ENCODE data around the gene CCDC102B. TPM values are rescaled to one million over a fixed set of nuclear protein-coding genes. Genes with fewer than 3 reads are reported as not detected.

CCDC102B gene
- total RNA-seq (1 to 10 TPM; 1.8 to 7.0 (median 4.2) TPM), polyA plus RNA-seq (1 to 10 TPM; 2.3 to 5.2 TPM)
- long read RNA-seq, donor 1, partial matches to known transcripts, result 0 of 6 reads
- long read RNA-seq, donor 1, other reads (novel, unspliced or antisense), result 1 of 6 reads
- long read RNA-seq, donor 2, partial matches to known transcripts, result 0 of 2 reads
- long read RNA-seq, donor 2, other reads (novel, unspliced or antisense), result 0 of 2 reads
- long read RNA-seq, donor 3, partial matches to known transcripts, result 0 of 2 reads
- long read RNA-seq, donor 3, other reads (novel, unspliced or antisense), result 2 of 2 reads

GRCh38 chr18:68797871-68798270, at the start of gene CCDC102B:
Gene CCDC102B, plus strand, starts transcription at chr18:68798080. Its CDS starts 38,684 bp downstream, at chr18:68836764.
- H3K4me3 ChIP-seq, result no peak within 1 kb of the TSS

GRCh38 chr18:68757126-68757525, 40.8 kb upstream of the CCDC102B start:
- H3K4me1 ChIP-seq (ENCODE audit: insufficient read depth), result no peaks in the 10 kb centered on the region
- no peak for DNase-seq
- no peak overlapping the region for H3K4me3 ChIP-seq
- WGBS, 3 donors, result 8 to 19% (median 13%) methylated on average over 1 of the region's 1 CpG
- no peaks in the 10 kb centered on the region for H3K9me3 ChIP-seq
- H3K36me3 ChIP-seq, result no peaks in the 10 kb centered on the region
- intact Hi-C loops (cut with DNase I), result no loop called here
- H3K27ac ChIP-seq, result no peak overlapping the region
- TF ChIP-seq CTCF (IDR thresholded peaks at IDR 0.05) (no peak), POLR2A (IDR thresholded peaks at IDR 0.05) (no peak), EP300 (IDR thresholded peaks at IDR 0.05) (no peak)
- H3K27me3 ChIP-seq, result no peaks in the 10 kb centered on the region

More at GRCh38 chr18:68797871-68798270, at the start of gene CCDC102B:
- Histone ChIP-seq H3K4me1 (ENCODE audit: insufficient read depth) (no peaks in the 10 kb centered on the region), H3K27me3 (no peaks in the 10 kb centered on the region), H3K27ac (no peak within 1 kb of the TSS), H3K36me3 (no peaks in the 10 kb centered on the region), H3K9me3 (no peaks in the 10 kb centered on the region)
- intact Hi-C loops (cut with DNase I), result no loop called here
- 0 to 9% (median 5%) methylated on average over 1 of the region's 1 CpG for WGBS, 3 donors
- no peak for TF ChIP-seq POLR2A (IDR thresholded peaks at IDR 0.05)
- TF ChIP-seq EP300 (IDR thresholded peaks at IDR 0.05), result no peak
- no peak for DNase-seq

- Histone ChIP-seq H3K4me3 (no peak overlapping the region), H3K36me3 (no peaks in the 10 kb centered on the region), H3K9me3 (no peaks in the 10 kb centered on the region), H3K27ac (no peak overlapping the region), H3K27me3 (no peaks in the 10 kb centered on the region), H3K4me1 (ENCODE audit: insufficient read depth) (no peaks in the 10 kb centered on the region)
- intact Hi-C loops (cut with DNase I), result no loop called here
- DNase-seq, result no peak
- TF ChIP-seq POLR2A (IDR thresholded peaks at IDR 0.05) (no peak), EP300 (IDR thresholded peaks at IDR 0.05) (no peak), CTCF (IDR thresholded peaks at IDR 0.05) (no peak)
- WGBS, 3 donors, result 91 to 95% (median 95%) methylated on average over 2 of the region's 2 CpGs
These were observed 38.6 kb upstream of the CCDC102B start for GRCh38 chr18:68759308-68759707.

GRCh38 chr18:68763083-68763482, 34.8 kb upstream of the CCDC102B start:
- Histone ChIP-seq H3K4me3 (no peak overlapping the region), H3K4me1 (ENCODE audit: insufficient read depth) (no peaks in the 10 kb centered on the region), H3K27ac (no peak overlapping the region), H3K27me3 (no peaks in the 10 kb centered on the region), H3K36me3 (no peaks in the 10 kb centered on the region), H3K9me3 (no peaks in the 10 kb centered on the region)
- intact Hi-C loops (cut with DNase I), result no loop called here
- no peak for TF ChIP-seq POLR2A (IDR thresholded peaks at IDR 0.05)
- TF ChIP-seq CTCF (IDR thresholded peaks at IDR 0.05), result no peak
- TF ChIP-seq EP300 (IDR thresholded peaks at IDR 0.05), result no peak
- WGBS, 3 donors, result 93 to 94% (median 94%) methylated on average over 2 of the region's 2 CpGs
- no peak for DNase-seq

GRCh38 chr18:68764016-68764415, 33.9 kb upstream of the CCDC102B start:
- DNase-seq, result no peak
- Histone ChIP-seq H3K9me3 (no peaks in the 10 kb centered on the region), H3K4me3 (no peak overlapping the region), H3K27me3 (no peaks in the 10 kb centered on the region), H3K27ac (no peak overlapping the region), H3K4me1 (ENCODE audit: insufficient read depth) (no peaks in the 10 kb centered on the region), H3K36me3 (no peaks in the 10 kb centered on the region)
- 87 to 90% (median 89%) methylated on average over 2 of the region's 2 CpGs for WGBS, 3 donors
- TF ChIP-seq CTCF (IDR thresholded peaks at IDR 0.05), result no peak
- no peak for TF ChIP-seq EP300 (IDR thresholded peaks at IDR 0.05)
- TF ChIP-seq POLR2A (IDR thresholded peaks at IDR 0.05), result no peak
- intact Hi-C loops (cut with DNase I), result no loop called here

All from ovary (tissue), 10 donors.